CD4-positive, alpha-beta memory T cell (primary cell): ENCODE measurements around the gene COX19. TPM values are rescaled to one million over a fixed set of nuclear protein-coding genes. Genes with fewer than 3 reads are reported as not detected.
A peak's percentile ranks its signal among the peaks of the same experiment; 100 is the strongest.

Experiments used
- CTCF ChIA-PET: fragments of 350-600 bp; sonication (Branson Sonifier 250); formaldehyde crosslinking; loops from one replicate; lab custom pipeline; 2021; ENCODE audit warnings: inconsistent platforms; ENCODE audit not compliant: partially characterized antibody; lab: Charles Lee
- POLR2A ChIA-PET: fragments of 350-600 bp; sonication (Branson Sonifier 250); formaldehyde crosslinking; loops from one replicate; lab custom pipeline; 2021; ENCODE audit not compliant: partially characterized antibody; lab: Charles Lee
- DNase-seq, 5 donors: peaks; one replicate each; pipeline versions ENCODE4 v3.0.0 to v3.0.0-alpha.2; 2020 to 2022; ENCODE audit warnings: mixed read lengths in 1 of 5
- H3K27ac ChIP-seq: one replicate; pipeline ENCODE4 v1.7.0; 2013; ENCODE audit warnings: low read depth, low read length
- H3K27me3 ChIP-seq: 2 replicates; pipeline ENCODE4 v1.7.0; 2013; ENCODE audit warnings: mild to moderate bottlenecking, low read length, moderate library complexity; ENCODE audit not compliant: insufficient read depth
- H3K36me3 ChIP-seq: 2 replicates; pipeline ENCODE4 v1.7.0; 2013; ENCODE audit warnings: mild to moderate bottlenecking, low read length, moderate library complexity; ENCODE audit not compliant: insufficient read depth
- H3K4me1 ChIP-seq: 2 replicates; pipeline ENCODE4 v1.7.0; 2013; ENCODE audit warnings: mild to moderate bottlenecking, low read length, moderate library complexity; ENCODE audit not compliant: insufficient read depth
- H3K4me3 ChIP-seq, 2 donors: one replicate each; pipeline ENCODE4 v1.7.0; 2013; ENCODE audit warnings: low read length in 2 of 2, mild to moderate bottlenecking in 1 of 2
- H3K9me3 ChIP-seq, 2 donors: one replicate each; pipeline ENCODE4 v1.7.0; 2013; ENCODE audit warnings: low read length in 2 of 2, control low read depth in 1 of 2; ENCODE audit not compliant: control insufficient read depth in 1 of 2
- H3K27ac Mint-ChIP-seq, 7 donors: one replicate each; pipeline ENCODE4 v1.8.0; 2020 to 2021; ENCODE audit warnings: mixed read lengths in 7 of 7, mild to moderate bottlenecking in 6 of 7, inconsistent platforms in 3 of 7, moderate library complexity in 3 of 7
- H3K27me3 Mint-ChIP-seq, 2 donors: one replicate each; pipeline ENCODE4 v1.8.0; 2020 to 2021; ENCODE audit warnings: mixed read lengths in 2 of 2
- H3K36me3 Mint-ChIP-seq, 2 donors: one replicate each; pipeline ENCODE4 v1.8.0; 2020 to 2021; ENCODE audit warnings: mixed read lengths in 2 of 2, inconsistent platforms in 1 of 2, mild to moderate bottlenecking in 1 of 2
- H3K4me1 Mint-ChIP-seq, 4 donors: one replicate each; pipeline ENCODE4 v1.8.0; 2020 to 2021; ENCODE audit warnings: mixed read lengths in 4 of 4, mild to moderate bottlenecking in 1 of 4
- H3K4me3 Mint-ChIP-seq, 8 donors: one replicate each; pipeline ENCODE4 v1.8.0; 2020 to 2021; ENCODE audit warnings: mixed read lengths in 8 of 8, mild to moderate bottlenecking in 7 of 8, moderate library complexity in 6 of 8, inconsistent platforms in 3 of 8
- H3K9me3 Mint-ChIP-seq, 8 donors: one replicate each; pipeline ENCODE4 v1.8.0; 2020 to 2021; ENCODE audit warnings: mixed read lengths in 8 of 8, mild to moderate bottlenecking in 5 of 8, inconsistent platforms in 3 of 8, moderate library complexity in 1 of 8
- intact Hi-C: fragments of 100-400 bp; cut with micrococcal nuclease; formaldehyde crosslinking; loops from one replicate; pipeline ENCODE4 v1.15.1; 2023
- polyA plus RNA-seq, 2 donors: library from polyadenylated mRNA; unstranded; fragments of 300-500 nt; fragmentation: Illumina TruSeq; gene quantifications; one replicate each; pipeline ENCODE4 v1.2.3, GENCODE V29; 2021
- total RNA-seq, 2 experiments: library from RNA; stranded (reverse); gene quantifications; one replicate each; pipeline ENCODE4 v1.2.3, GENCODE V29; 2021

Gene COX19
- total and polyA plus RNA-seq, 4 experiments from 2014 or later = 20.5 to 50.0 (median 33.5) TPM

DNA sequence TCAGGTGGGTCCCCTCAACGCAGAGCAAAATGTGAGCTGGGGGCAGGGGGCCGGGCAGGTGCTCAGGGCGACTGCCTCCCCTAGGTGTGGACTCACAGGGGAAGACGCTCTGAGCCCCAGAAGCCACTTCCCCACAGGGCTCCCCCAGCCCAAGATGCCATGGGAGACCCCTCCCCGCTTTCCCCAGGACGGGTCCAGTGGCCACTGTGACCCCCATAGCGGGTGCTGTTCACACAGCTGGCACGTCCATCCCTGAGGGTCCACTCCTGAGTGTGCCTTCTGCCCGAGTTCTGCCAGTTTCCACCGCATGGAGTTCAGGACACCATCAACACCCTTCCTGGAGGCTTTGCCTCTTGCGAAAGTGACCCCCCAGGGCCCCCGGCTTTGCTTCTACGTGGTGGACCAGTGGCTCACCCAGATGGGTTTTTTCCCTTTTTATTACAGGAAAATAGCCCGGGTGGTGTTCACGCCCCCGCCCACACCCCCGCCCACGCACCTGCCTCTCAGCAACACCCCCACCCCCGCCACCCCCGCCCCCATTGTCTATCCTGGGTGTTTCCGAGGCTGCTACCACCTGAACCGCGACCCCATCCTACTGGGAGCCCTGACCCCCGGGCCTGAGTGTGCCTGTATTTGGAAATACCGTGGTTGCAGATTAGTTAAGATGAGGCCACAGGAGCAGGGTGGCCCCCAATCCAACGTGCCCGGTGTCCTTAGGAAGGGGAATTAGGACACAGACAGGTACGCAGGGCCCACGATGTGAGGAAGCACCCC is 52.8 kb downstream of the COX19 start:
- Mint-ChIP-seq H3K4me3 (peak overlapping the region; percentile 84 to 90 (median 88)), H3K9me3 (no peaks in the 10 kb centered on the region), H3K36me3 (no peaks in the 10 kb centered on the region), H3K4me1 (peaks cover 7 to 30% (median 13%) of the 10 kb centered on the region in 4 donors), H3K27ac (peak overlapping the region; percentile 91 to 97 (median 95)), H3K27me3 (no peaks in the 10 kb centered on the region)
- H3K36me3 ChIP-seq = no peaks in the 10 kb centered on the region
- H3K9me3 ChIP-seq = no peaks in the 10 kb centered on the region
- peak overlapping the region; percentile 89 for H3K27ac ChIP-seq
- no peaks in the 10 kb centered on the region for H3K27me3 ChIP-seq
- peaks cover 34% of the 10 kb centered on the region for H3K4me1 ChIP-seq
- intact Hi-C loops = loop anchor here (1.0 to 2.0 kb wide), 5 partner anchors 13 to 122 kb away; partner anchors contain the start of genes COX19, GET4 and GPR146
- peak in 1 of 5 donors; percentile 74 for DNase-seq
- ChIA-PET POLR2A (interaction anchor here (0.6 to 4.4 kb wide), 23 partner anchors 10 to 1598 kb away, joined by 3 to 78 read pairs (median 4); partner anchors contain the start of genes ADAP1, COX19, GET4 and GPR146), CTCF (interaction anchor here (0.9 to 3.5 kb wide), 5 partner anchors 13 to 71 kb away, joined by 3 to 19 read pairs (median 5); partner anchors contain the start of gene COX19)
- peak overlapping the region; percentile 76 to 85 for H3K4me3 ChIP-seq

DNA sequence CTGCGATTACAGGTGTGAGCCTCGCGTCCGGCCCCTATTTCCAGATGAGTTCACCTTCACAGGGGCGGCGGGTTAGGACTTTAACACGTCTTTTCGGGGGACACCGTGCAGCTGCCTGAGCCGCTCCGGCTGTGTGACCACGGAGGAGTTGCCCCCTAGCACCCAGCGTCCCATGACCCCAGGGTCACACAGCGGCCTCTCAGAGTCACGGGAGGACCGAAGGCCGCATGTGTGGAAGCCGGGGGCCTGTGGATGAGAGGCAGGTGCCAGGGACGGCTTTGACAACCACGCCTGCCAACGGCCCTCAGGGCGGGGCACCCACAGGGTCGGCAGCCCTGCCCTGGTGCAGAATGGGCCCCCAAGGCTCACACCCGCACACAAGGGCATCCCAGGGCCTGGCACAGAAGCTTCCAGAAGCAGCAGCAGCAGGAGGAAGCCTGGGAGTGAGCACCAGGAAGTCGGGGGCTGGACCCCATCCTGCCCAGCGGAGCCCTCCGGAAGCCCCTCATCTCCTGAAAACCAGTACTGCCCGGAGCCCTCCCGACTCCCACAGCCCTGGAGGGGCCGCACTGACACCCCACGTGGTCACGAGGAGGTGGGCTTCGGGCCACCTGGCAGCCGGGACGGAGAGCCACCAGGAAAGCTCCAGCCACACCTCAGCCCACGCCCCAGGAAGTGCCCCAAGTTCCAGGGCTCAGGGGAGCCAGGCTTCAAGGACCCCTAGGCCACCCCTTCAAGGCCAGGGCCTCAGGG is 53.6 kb downstream of the COX19 start:
- peaks cover 7 to 30% (median 13%) of the 10 kb centered on the region in 4 donors for H3K4me1 Mint-ChIP-seq
- H3K27ac Mint-ChIP-seq = peak overlapping the region in 6 of 7 donors; percentile 35 to 91 (median 68)
- POLR2A ChIA-PET = interaction anchor here (0.6 to 4.4 kb wide), 9 partner anchors 9 to 1599 kb away, joined by 3 to 78 read pairs (median 3); partner anchors contain the start of gene COX19
- Histone ChIP-seq H3K27me3 (no peaks in the 10 kb centered on the region), H3K4me1 (peaks cover 34% of the 10 kb centered on the region), H3K27ac (peak overlapping the region; percentile 89), H3K4me3 (peak overlapping the region; percentile 17 to 51), H3K36me3 (no peaks in the 10 kb centered on the region), H3K9me3 (no peaks in the 10 kb centered on the region)
- no peak for DNase-seq
- H3K4me3 Mint-ChIP-seq = peak overlapping the region; percentile 17 to 90 (median 87)
- H3K27me3 Mint-ChIP-seq = no peaks in the 10 kb centered on the region
- intact Hi-C loops = loop anchor here (2.0 kb wide), 2 partner anchors 19 to 123 kb away; partner anchors contain the start of gene GPR146
- no peaks in the 10 kb centered on the region for H3K36me3 Mint-ChIP-seq
- no peaks in the 10 kb centered on the region for H3K9me3 Mint-ChIP-seq
- CTCF ChIA-PET = interaction anchor here (3.5 kb wide), 1 partner anchor 12 kb away, joined by 19 read pairs; no protein-coding TSS in a partner anchor

GRCh38 chr7:921071-921461 is 54.3 kb downstream of the COX19 start:
- CTCF ChIA-PET = interaction anchor here (3.5 kb wide), 1 partner anchor 12 kb away, joined by 19 read pairs; no protein-coding TSS in a partner anchor
- peaks cover 11 to 33% (median 16%) of the 10 kb centered on the region in 4 donors for H3K4me1 Mint-ChIP-seq
- H3K27ac ChIP-seq = no peak overlapping the region
- H3K9me3 ChIP-seq = no peaks in the 10 kb centered on the region
- POLR2A ChIA-PET = interaction anchor here (3.8 to 4.4 kb wide), 2 partner anchors 12 to 53 kb away, joined by 63 to 78 read pairs; partner anchors contain the start of gene COX19
- no peaks in the 10 kb centered on the region for H3K9me3 Mint-ChIP-seq
- intact Hi-C loops = no loop called here
- H3K4me1 ChIP-seq = peaks cover 34% of the 10 kb centered on the region
- peak overlapping the region; percentile 61 to 91 (median 74) for H3K27ac Mint-ChIP-seq
- no peaks in the 10 kb centered on the region for H3K36me3 ChIP-seq
- H3K4me3 ChIP-seq = no peak overlapping the region
- H3K4me3 Mint-ChIP-seq = peak overlapping the region in 6 of 8 donors; percentile 39 to 71 (median 54)
- H3K36me3 Mint-ChIP-seq = no peaks in the 10 kb centered on the region
- no peaks in the 10 kb centered on the region for H3K27me3 ChIP-seq
- DNase-seq = no peak
- no peaks in the 10 kb centered on the region for H3K27me3 Mint-ChIP-seq

- no peak overlapping the region for H3K27ac ChIP-seq
- H3K27ac Mint-ChIP-seq = peak overlapping the region in 6 of 7 donors; percentile 61 to 91 (median 71)
Observed at GRCh38 chr7:920351-921070, 54.8 kb downstream of the COX19 start.

DNA sequence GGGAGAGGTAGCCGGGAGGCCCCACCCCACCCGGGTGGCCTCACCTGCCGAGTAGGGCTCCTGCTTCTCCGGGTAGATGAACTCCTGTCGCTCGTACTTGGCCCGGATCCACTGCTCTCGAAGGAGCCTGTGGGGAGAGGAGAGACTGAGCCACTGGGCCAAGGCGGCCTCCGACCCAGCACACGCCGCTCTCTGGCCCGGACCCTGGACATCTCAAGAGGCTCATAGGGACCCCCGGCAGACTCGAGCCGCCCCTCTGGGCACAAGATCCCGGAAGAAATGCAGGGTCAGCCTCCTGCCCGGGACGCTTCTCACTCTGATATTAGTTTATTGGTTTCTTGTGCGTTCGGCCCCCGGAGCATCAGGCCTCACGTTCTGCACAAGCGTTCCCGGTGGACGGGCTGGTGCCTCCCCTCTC is 55.4 kb downstream of the COX19 start:
- no peaks in the 10 kb centered on the region for H3K27me3 ChIP-seq
- H3K36me3 Mint-ChIP-seq = no peaks in the 10 kb centered on the region
- POLR2A ChIA-PET = interaction anchor here (4.4 kb wide), 1 partner anchor 11 kb away, joined by 63 read pairs; no protein-coding TSS in a partner anchor
- no peak overlapping the region for H3K4me3 ChIP-seq
- no peaks in the 10 kb centered on the region for H3K9me3 Mint-ChIP-seq
- no peak overlapping the region for H3K27ac ChIP-seq
- H3K4me1 ChIP-seq = peaks cover 31% of the 10 kb centered on the region
- H3K4me1 Mint-ChIP-seq = peaks cover 11 to 35% (median 17%) of the 10 kb centered on the region in 4 donors
- no peaks in the 10 kb centered on the region for H3K9me3 ChIP-seq
- CTCF ChIA-PET = no interaction called here
- H3K27me3 Mint-ChIP-seq = no peaks in the 10 kb centered on the region
- intact Hi-C loops = no loop called here
- no peak overlapping the region for H3K4me3 Mint-ChIP-seq
- H3K27ac Mint-ChIP-seq = no peak overlapping the region
- no peak for DNase-seq
- H3K36me3 ChIP-seq = no peaks in the 10 kb centered on the region

More at GRCh38 chr7:920351-921070, 54.8 kb downstream of the COX19 start:
- intact Hi-C loops = no loop called here
- Mint-ChIP-seq H3K9me3 (no peaks in the 10 kb centered on the region), H3K4me3 (peak overlapping the region in 6 of 8 donors; percentile 39 to 71 (median 54)), H3K4me1 (peaks cover 11 to 35% (median 17%) of the 10 kb centered on the region in 4 donors), H3K36me3 (no peaks in the 10 kb centered on the region), H3K27me3 (no peaks in the 10 kb centered on the region)
- H3K9me3 ChIP-seq = no peaks in the 10 kb centered on the region
- ChIA-PET CTCF (interaction anchor here (3.5 kb wide), 1 partner anchor 11 kb away, joined by 19 read pairs; no protein-coding TSS in a partner anchor), POLR2A (interaction anchor here (3.8 to 4.4 kb wide), 2 partner anchors 11 to 53 kb away, joined by 63 to 78 read pairs; partner anchors contain the start of gene COX19)
- no peaks in the 10 kb centered on the region for H3K27me3 ChIP-seq
- H3K4me1 ChIP-seq = peaks cover 34% of the 10 kb centered on the region
- no peak overlapping the region for H3K4me3 ChIP-seq
- no peak for DNase-seq
- H3K36me3 ChIP-seq = no peaks in the 10 kb centered on the region

DNA sequence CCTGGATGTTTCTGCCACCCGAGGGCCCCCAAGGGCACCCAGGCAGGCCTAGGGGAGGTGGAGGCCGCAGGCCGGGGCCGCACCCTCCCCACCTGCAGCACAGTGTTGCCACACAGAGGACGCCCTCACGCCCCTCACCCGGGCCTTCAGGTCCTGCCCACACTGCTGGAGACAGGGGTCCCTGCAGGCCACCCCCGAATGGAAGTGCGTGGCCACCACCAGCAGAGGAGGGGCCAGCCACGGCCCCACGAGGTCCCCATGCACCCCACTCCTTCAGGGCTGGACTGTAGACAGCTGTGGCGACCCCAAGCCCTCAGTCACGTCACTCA is 56.3 kb downstream of the COX19 start:
- Histone ChIP-seq H3K4me3 (no peak overlapping the region), H3K27me3 (no peaks in the 10 kb centered on the region), H3K4me1 (peaks cover 23% of the 10 kb centered on the region), H3K27ac (no peak overlapping the region), H3K36me3 (no peaks in the 10 kb centered on the region), H3K9me3 (no peaks in the 10 kb centered on the region)
- Mint-ChIP-seq H3K27ac (peak overlapping the region in 1 of 7 donors; percentile 69), H3K4me1 (peaks cover 9 to 29% (median 14%) of the 10 kb centered on the region in 4 donors), H3K9me3 (no peaks in the 10 kb centered on the region), H3K27me3 (no peaks in the 10 kb centered on the region), H3K36me3 (no peaks in the 10 kb centered on the region), H3K4me3 (no peak overlapping the region)
- intact Hi-C loops = no loop called here
- CTCF ChIA-PET = interaction anchor here (1.0 kb wide), 1 partner anchor 9 kb away, joined by 3 read pairs; no protein-coding TSS in a partner anchor
- DNase-seq = no peak
- POLR2A ChIA-PET = interaction anchor here (1.2 kb wide), 1 partner anchor 56 kb away, joined by 4 read pairs; the partner anchor contains the start of gene COX19
